Inflammatory macrophage treated with lipopolysaccharide for 4 hours (primary cell): ENCODE data around the gene PRKRIP1.
"Not testable (repeated sequence)": the region's sequence is repeated elsewhere in the genome, so short reads cannot be mapped to it uniquely, and the experiment has no call there.

Source experiments
- DNase-seq: peaks from one replicate; pipeline ENCODE4 v3.0.0-alpha.2; 2020

The PRKRIP1 gene

DNA sequence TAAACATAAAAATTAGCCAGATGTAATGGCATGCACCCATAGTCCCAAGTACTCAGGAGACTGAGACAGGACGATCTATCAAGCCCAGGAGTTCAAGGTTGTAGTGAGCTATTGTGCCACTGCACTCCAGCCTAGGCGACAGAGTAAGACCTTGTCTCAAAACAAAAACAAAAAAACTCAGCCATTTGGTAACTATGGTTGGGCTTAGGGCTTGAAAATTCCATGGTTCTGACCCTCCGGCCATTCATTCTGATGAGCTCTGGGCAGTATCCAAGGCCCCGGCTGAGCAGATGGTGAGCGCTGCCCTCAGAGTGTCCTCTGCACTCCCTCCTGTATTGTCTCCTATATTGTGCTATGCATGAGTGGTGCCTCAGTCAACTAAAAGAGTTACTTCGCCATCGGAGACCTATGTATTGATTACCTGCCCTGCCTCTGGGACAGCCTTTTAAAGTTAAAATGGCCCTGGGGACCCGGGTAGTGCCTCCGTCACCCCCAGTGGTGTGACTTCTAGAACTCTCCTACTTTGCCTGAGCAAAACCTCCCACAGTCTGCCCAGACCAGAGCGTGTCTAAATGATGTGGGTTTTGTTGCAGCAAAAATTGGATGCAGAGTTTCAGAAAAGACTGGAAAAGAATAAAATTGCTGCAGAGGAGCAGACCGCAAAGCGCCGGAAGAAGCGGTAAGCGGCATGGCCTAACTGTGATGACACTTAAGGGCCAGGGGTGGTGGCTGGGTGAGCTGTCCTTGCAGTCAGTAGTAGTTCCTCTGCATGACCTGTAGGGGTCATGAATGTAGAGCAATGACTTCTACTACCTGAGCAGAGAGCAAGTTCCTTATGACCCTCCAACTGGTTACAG lies 8.1 kb downstream of the PRKRIP1 start:
- DNase-seq: peak; percentile 76

DNA sequence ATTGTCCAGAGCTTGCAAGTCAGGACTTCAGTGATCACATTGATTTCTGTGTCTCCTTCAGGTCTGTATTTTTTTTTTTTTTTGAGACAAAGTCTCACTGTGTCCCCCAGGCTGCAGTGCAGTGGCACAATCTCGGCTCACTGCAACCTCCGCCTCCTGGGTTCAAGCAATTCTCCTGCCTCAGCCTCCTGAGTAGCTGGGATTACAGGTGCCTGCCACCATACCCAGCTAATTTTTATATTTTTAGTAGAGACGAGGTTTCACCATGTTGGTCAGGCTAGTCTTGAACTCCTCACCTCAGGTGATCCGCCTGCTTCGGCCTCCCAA lies 8.7 kb downstream of the PRKRIP1 start:
- DNase-seq: not testable (repeated sequence)

DNA sequence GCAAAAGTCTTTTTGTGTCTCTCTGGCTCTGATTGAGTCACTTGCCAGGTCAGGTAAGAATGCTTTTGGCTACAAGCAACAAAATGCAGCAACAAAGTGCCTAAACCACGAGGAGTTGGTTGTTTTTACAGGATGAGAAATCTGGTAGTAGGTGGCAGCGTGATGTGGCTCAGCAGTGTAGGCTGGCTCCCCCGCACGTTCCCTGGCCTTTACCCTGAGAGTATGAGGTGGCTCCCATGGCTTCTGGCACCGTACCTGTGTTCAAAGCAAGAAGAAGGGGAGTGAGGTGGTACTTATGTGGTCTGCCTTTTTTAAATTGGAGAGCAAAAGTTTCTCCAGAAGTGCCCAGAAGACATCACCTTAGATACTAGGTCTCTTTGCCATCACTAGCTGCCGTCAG lies 11.7 kb downstream of the PRKRIP1 start:
- DNase-seq: no peak

DNA sequence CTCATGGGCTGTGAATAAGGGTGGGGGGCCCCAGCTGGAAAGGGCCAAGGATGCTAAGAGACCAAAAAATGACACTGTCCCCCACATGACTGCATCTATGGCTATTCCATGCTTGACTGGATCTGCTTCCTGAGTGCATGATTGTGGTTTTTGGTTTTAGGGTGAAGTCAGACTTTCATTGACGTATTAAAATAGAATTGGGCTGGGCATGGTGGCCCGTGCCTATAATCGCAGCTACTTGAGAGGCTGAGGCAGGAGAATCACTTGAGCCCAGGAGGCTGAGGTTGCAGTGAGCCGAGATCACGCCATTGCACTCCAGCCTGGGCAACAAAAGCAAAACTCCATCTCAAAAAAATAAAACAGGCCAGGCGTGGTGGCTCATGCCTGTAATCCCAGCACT lies 12.4 kb downstream of the PRKRIP1 start:
- DNase-seq: not testable (repeated sequence)

DNA sequence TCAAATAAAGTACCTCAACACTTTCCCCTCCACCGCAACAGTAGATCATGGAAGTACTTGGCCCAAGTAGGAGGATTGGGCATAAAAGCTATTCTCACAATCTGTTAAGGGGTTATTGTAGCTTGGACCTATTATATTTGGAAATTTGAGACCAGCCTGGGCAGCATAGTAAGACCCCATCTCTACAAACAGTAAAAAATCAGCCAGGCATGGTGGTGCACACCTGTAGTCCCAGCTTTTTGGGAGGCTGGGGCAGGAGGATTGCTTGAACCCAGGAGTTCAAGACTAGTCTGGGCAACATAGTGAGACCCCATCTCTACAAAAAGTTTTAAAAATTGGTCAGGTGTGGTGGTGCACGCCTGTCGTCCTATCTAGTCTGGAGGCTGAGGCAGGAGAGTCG lies 13.2 kb downstream of the PRKRIP1 start:
- DNase-seq: no peak

DNA sequence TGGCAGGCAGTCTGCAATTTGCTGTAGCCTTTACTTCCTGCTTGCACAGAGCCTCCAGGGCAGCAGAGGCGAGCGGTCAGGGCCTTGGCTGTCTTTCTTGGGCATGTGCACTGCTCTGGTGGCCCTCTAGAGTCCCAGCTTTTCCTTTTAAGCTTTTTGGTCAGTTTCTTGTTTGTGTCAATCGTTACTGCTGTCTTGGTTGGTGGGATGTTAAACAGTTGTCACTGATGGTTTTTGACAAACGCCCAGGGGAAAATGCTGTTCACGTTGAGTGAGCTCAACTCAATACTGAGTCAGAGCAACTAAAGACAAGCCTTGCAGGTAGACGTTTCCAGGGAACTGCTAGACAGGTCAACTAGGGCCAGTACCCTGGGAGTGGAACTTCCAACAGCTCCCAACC lies 14.0 kb downstream of the PRKRIP1 start:
- DNase-seq: no peak

DNA sequence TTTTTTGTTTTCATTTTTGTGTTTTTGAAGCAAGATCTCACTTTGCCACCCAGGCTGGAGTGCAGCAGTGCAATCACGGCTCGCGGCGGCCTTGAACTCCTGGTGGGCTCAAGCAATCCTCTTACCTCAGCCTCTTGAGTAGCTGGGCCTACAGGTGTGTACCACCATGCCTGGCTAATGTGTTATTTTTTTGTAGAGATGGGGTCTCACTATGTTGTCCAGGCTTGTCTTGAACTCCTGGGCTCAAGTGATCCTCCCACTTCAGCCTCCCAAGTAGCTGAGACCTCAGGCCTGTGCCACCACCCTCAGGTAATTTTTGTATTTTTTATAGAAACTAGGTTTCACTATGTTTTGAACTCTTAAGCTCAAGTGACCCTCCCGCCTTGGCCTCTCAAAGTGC lies 14.8 kb downstream of the PRKRIP1 start:
- DNase-seq: no peak

DNA sequence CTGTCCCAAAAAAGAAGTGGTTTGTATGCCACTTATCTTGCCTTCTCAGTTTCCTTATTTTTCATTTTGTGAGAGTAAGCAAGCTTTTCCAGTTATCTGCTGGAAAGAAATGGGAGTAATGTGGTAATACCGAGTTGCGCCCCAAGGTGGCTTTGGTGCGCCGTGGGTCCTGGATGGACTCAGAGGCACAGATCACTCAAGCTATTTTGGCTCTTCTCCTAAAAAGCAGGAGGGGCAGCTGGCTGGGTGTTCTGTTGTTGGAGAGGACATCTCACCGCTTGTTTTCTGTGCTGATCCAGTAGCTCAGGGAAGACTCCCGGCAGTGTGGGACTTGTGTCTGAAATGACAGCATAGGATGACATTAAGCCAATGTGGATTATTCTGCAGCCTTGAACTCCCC lies 16.4 kb downstream of the PRKRIP1 start:
- DNase-seq: peak; percentile 51

DNA sequence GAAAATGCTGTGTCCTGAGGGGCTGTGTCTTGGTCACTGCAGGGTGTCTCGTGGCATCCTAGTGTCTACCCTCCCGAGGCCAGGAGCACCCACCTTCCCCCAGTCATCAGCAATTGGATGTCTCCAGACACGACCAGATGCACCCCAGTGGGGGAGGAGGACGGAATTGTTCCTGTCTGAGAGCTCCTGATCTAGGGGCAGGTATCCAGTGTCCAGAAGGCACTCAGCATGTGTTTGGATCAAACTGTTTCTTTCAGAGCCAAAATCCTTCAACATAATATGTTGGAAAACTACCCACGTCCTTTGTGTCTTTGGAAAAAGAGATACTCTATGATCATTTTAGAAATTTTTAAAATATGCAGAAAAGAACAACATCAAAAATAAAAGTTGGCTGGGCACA lies 16.9 kb downstream of the PRKRIP1 start:
- no peak for DNase-seq

DNA sequence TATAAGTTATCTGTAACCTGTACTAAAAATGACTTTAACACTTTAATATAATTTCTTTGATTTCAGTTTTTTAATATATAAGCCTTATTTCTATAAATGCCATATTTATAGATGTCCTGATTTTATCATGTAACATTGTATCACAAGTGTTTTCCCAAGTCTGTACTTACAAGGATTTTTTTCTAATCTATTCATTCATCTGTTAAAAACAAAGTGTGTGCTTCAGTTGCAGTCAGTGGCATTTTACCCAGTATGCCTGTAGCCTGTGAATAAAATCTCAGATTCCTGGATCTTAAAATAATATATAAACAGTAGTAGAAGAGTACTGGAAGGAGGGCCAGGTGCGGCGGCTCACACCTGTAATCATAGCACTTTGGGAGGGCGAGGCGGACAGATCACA lies 17.4 kb downstream of the PRKRIP1 start:
- DNase-seq: no peak

DNA sequence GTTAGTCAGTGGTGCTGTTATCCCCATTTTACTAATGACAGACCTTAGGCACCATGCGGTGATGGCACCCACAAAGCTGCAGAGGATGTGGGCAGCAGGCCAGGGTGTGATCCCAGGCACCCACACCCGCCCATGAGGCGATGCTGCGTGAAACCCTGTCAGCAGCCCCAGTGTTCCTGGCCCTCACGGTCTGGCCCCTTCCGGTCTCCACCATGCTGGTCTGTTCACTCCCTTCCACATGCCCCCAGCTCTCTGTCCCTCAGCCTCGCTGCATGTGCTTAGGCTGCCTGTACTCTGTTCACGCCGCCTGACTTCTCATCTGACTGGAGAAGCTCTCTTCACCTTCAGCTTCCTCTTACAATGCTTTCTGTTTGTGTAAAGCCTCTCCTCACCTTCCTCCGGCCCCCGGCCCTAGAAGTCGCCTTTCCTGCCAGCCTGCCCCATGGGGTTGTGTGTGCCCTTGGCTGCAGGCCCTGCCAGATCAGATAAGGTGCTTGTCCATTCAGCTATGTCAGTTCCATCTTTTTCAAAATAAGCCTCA lies 19.6 kb downstream of the PRKRIP1 start:
- DNase-seq: no peak

DNA sequence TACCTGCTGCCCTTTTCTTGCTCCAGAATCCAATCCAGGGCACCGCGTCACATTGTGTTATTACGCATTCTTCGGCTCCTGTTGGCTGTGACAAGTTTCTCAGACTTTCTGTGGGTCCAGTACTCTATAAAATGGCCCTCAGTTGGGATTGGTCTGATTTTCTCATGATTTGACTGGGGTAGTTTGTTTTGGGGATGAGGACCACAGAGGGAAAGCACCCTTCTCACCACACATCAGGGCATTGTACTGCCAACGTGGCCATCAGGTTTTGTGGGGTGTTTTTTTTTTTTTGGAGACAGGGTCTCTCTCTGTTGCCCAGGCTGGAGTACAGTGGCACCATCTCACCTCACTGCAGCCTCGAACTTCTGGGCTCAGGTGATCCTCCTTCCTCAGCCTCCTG lies 20.2 kb downstream of the PRKRIP1 start:
- no peak for DNase-seq

DNA sequence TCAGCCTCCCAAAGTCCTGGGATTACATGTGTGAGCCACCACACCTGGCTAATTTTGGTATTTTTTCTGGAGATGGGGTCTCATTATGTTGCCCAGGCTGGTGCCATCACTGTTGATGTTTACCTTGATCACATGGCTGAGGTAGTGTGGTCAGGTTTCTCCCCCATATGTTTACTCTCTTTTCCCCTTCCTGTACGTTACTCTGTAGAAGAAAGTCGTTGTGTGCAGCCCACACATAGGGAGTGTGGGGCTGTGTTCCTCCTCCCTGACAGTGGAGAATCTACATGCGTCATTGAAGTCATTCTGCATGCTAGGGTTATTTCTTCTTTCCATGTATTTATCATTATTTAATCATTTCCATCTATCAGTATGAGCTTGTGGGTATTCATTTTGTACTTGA lies 20.9 kb downstream of the PRKRIP1 start:
- DNase-seq: no peak

DNA sequence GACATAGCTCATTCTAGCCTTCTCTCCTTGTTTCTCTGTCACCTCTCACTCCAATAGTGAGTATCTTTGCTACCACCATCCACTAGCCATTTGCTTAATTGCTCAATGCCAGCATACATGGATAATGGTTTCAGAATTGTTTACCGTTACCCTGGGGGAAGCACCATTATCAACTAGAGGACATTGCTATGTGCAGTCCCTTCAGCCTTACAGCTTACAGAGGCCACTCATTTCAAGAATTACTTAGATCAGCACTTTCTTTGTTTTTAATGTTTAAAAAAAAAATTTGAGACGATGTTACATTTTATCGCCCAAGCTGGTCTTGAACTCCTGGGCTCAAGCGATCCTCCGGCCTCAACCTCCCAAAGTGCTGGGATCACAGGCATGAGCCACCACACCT lies 22.4 kb downstream of the PRKRIP1 start:
- DNase-seq: no peak

DNA sequence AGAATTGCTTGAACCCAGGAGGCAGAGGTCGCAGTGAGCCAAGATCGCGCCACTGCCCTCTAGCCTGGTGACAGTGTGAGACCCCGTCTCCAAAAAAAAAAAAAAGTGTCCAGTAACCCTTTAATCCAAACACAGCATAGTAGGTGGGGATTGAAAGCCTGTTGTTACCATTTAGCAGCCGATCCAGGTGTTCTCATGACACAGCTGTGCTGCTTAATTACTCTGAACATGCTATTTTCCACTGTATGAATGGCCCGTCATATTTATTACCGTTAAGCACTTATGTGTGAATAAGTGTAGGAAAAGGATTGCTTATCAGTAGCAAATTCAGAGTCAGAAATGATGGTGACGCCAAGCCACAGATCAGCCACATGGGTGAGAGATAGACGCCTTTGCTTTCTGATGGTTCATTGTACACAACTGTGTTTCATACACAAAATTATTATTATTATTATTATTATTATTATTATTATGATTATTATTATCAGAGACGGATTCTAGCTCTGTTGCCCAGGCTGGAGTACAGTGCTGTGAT lies 25.6 kb downstream of the PRKRIP1 start:
- no peak for DNase-seq

DNA sequence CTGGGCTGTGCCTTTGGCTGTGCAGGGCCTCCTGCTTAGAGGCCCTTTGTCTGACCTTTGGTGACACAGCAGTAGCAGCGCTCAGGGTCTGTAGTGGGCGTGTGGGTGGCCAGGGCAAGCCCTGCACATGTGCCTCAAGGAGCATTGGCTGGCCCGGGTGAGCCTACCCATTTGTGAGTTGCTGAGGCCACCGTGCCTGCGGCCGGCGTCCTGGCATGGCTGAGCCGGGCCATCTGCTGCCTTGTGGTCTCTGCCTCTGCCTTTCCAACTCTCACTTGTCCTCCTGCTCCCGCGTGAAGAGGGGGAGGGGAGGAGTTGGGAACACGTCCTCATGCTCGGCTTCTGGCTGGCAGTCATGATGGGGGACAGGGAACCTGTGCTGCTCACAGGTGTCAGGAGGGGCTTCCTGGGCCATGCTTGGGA lies 28.0 kb downstream of the PRKRIP1 start:
- peak; percentile 27 for DNase-seq

DNA sequence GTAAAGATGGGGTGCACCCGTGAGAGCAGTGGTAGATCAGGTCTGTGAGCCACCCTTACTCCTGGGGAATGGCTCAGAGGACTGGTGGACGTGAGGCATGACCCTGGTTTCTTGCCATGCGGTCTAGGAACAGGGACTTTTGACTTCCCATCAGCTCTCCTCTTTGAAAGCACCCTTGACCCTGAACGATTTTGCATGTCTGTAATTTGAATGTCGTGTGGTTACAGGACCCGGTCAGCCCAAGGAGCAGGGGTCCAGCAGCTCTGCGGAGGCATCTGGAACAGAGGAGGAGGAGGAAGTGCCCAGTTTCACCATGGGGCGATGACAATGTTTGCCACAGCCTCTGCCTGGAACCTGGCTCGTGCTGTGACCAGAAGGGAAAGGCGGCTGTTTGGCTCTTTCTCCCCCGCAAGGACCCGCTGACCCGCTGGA lies 28.6 kb downstream of the PRKRIP1 start:
- DNase-seq: peak; percentile 93

DNA sequence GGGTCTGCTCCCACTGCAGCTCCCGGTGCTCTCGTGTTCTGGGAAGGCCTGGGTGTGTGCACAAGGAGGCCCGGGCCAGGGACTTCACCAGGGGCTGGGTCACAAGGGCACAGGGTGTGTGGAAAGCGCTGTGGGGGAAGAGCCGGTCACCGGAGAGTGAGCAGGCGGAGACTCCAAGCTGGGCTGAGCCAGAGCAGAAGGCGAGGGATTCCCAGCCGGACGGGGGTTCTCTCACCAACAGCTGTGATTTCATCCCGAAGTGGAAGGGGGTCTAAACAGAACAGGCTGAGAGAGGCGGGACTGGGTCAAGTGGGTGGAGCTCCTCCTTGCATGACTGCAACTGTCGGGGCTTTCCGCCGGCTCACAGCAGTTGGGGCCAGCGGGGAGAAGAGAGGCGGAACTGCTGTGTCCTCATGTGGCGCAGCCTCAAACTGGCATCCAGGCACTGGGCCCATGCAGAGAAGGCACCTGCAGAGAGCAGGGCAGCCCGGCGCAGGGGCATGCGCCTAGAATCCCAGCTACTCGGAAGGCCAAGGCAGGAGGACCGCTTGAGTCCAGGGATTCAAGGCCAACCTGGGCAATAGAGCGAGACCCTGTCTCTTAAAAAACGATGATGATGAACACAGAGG lies 29.6 kb downstream of the PRKRIP1 start:
- DNase-seq: peak; percentile 99

DNA sequence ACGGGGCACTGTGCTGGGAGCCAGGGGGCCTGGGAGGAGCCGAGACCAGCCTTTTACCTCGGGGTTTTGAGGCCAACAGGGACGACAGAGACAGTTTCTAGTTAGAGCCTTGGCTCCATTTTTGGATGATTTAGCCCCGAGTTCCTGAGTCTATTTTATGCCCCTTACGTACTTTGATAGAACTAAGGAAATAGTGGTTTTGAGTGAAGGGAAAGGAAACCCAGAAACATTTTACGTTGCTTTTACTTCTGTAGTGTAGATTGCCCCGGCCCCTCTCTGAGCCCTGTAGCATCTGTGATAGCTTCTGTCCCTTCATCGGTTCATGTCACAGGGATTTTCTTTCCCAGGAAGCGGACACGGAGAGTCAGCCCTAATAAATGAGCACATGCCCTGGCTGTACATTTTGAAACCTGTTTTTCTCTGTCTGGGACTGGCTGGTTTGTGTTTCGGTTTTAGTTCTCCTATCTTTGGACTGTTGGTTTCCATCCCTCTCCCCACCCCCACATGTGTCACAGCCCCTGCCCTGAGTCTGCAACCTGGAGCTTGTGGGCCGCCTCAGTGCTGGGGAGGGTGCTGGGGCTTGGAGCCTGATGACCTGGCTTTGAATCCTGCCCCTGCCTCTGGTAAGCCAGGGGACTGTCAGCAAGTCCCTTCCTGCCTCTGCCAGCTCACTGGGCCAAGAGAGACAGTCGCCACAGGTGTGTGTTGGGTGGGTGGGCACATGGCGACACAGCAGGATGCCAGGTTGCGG lies 30.3 kb downstream of the PRKRIP1 start:
- DNase-seq: peak; percentile 96

DNA sequence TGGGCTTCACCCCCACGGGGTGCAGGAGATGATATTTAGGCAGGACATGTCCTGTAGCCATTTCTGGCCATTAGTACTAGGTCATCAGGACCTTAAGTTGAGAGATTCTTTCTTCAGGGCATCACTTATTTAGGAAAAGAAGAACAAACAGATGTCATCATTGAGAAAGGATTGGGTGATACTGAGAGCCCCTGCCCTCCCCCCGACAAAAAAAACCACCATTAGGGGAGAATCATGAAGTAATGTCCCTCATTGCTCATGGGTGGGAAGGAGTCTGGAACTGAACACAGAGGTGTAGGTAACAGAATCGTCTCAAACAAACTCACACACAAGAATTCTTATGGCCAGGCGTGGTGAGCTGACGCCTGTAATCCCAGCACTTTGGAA lies 30.8 kb downstream of the PRKRIP1 start:
- peak; percentile 73 for DNase-seq

DNA sequence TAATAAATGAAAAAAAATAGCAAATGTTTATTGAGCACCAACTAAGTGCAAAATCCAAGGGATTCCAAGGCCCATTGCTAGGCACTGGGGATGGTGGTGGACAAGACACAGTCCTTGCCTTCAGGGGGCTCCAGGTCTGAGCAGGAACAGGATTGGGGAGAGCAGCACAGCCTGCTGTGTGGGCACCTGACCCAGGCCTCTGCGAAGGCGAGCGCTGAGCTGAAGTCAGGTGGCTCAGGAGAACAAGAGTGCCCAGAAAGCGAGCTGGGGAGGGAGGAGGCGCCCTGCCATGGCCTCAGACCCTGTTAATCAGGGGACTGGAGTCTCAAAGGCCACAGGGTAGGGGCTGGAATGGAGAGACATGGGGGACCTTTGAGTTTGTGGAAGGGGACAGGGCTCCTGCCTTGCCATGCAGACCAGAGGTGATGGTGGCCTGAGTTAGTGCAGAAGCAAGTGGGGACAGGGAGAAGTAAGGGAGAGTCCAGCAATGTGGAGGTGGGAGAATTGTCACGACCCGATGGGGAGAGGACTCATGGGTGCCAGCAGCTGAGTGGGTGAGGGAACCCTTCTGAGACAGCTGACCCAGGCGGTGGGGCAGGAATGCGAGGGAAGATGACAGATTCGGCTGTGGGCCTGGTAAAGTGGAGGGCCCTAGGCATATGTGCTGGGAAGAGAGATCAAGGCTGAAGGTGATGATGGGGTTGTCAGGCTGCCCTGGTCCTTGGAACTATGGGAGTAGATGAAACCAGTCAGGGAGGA lies 33.2 kb downstream of the PRKRIP1 start:
- DNase-seq: peak; percentile 41

DNA sequence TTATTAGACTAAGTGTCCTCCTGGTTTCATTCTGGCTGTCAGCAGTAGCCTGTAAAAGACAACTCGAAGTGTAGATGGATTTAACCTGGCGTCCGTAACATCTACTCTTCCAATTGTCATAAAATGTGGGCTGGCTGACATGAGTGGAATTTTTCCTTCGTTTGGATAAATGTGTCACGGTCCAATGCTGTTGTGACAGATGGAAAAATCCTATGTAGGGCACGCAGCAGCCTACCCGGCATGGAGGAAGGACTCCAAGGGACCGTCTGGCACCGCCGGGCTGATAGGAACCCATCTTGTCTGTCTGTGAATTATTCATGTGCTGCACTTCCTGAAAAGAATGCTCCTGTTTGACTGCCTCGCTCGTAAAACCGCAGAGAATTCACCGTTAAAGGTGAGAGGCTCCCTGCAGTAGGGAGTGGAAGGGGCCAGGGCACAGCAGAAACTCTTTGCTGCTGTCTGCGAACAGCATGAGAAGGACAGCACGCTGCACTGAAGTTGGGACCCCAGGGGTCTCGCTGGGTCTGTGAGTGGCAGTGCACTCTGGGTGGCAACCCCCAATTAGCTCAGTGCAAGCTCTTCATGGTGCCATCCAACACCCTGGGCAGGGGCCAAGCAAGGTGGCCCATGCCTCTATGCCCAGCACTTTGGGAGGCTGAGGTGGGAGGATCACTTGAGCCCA lies 35.6 kb downstream of the PRKRIP1 start:
- peak; percentile 50 for DNase-seq
